Measurements from ENCODE around the gene GNB1L. TPM values are rescaled to one million over a fixed set of nuclear protein-coding genes. Genes with fewer than 3 reads are reported as not detected.

Gene GNB1L
- total RNA-seq, 2 donors from 2014 or later = 5.6 to 12.0 TPM

DNA sequence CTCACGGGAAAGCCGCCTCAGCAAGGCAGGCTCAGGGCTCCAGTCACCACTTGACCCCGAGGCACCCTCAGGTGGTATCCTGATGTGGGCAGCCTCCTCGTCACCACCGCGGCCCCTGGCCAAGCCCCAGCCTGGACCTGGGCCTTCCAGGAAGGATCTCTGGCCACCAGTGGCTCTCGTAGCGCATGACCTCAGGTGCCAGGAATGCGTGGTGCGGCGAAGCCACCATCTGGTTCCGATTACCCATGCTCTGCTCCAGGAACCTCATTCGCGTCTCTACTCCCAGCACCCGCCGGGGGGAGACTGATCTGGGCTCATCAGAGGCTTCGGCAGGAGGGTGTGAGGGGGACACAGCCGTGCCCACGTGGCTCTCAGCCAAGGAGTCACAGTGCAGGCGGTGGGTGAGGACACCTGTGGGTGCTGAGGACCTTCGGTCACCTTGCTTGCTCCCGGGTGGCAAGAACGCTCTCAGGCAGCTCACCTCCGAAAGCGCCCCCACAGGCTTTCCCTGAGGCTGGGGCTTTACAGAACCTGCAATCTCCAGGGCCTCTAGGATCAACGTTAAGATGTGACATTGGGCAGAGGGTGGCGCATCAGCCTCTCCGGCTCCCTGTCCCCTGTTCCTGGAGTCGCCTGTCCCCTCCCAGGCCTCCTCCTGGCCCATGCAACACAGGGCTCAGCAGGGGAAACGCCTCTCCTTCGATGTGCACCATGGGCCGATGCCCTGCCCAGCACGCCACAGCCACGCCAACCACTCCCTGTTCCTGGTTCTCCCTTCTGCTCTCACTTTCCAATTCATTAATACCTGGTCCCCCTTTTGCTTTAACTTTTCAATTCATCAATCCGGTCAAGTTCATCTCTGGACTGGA lies 55.1 kb downstream of the GNB1L start:
- H3K27ac ChIP-seq = no peak overlapping the region
- DNase-seq (ENCODE audit: low spot score) = no peak
- no peak overlapping the region for H3K4me3 ChIP-seq
- no peaks in the 10 kb centered on the region for H3K36me3 ChIP-seq
- whole genome bisulfite sequencing = 90% methylated on average over 28 of the region's 35 CpGs
- H3K4me1 ChIP-seq (replicated peaks) = no peaks in the 10 kb centered on the region
- H3K27me3 ChIP-seq (replicated peaks; ENCODE audit: insufficient read depth) = no peaks in the 10 kb centered on the region
- TF ChIP-seq, protein P1, sequence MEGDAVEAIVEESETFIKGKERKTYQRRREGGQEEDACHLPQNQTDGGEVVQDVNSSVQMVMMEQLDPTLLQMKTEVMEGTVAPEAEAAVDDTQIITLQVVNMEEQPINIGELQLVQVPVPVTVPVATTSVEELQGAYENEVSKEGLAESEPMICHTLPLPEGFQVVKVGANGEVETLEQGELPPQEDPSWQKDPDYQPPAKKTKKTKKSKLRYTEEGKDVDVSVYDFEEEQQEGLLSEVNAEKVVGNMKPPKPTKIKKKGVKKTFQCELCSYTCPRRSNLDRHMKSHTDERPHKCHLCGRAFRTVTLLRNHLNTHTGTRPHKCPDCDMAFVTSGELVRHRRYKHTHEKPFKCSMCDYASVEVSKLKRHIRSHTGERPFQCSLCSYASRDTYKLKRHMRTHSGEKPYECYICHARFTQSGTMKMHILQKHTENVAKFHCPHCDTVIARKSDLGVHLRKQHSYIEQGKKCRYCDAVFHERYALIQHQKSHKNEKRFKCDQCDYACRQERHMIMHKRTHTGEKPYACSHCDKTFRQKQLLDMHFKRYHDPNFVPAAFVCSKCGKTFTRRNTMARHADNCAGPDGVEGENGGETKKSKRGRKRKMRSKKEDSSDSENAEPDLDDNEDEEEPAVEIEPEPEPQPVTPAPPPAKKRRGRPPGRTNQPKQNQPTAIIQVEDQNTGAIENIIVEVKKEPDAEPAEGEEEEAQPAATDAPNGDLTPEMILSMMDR (IDR thresholded peaks at IDR 0.05) = no peak
- TF ChIP-seq POLR2AphosphoS5 (IDR thresholded peaks at IDR 0.05) = peak; percentile 40
- intact Hi-C loops (cut with DNase I) = no loop called here
- no peaks in the 10 kb centered on the region for H3K9me3 ChIP-seq

GRCh38 chr22:19798891-19799293 lies 55.8 kb downstream of the GNB1L start:
- TF ChIP-seq POLR2AphosphoS5 (IDR thresholded peaks at IDR 0.05) (no peak), POLR2A (IDR thresholded peaks at IDR 0.05) (no peak)
- TF ChIP-seq, protein P1 (IDR thresholded peaks at IDR 0.05) = no peak
- Histone ChIP-seq H3K36me3 (no peaks in the 10 kb centered on the region), H3K27ac (no peak overlapping the region), H3K9me3 (no peaks in the 10 kb centered on the region), H3K4me3 (no peak overlapping the region), H3K4me1 (replicated peaks) (no peaks in the 10 kb centered on the region), H3K27me3 (replicated peaks; ENCODE audit: insufficient read depth) (no peaks in the 10 kb centered on the region)
- intact Hi-C loops (cut with DNase I) = no loop called here
- no peak for DNase-seq (ENCODE audit: low spot score)
- 78% methylated on average over 9 of the region's 9 CpGs for WGBS

GRCh38 chr22:19798003-19798665 lies 56.5 kb downstream of the GNB1L start:
- intact Hi-C loops (cut with DNase I) = no loop called here
- Histone ChIP-seq H3K27ac (no peak overlapping the region), H3K27me3 (replicated peaks; ENCODE audit: insufficient read depth) (no peaks in the 10 kb centered on the region), H3K4me3 (no peak overlapping the region), H3K4me1 (replicated peaks) (no peaks in the 10 kb centered on the region), H3K9me3 (no peaks in the 10 kb centered on the region), H3K36me3 (no peaks in the 10 kb centered on the region)
- DNase-seq (ENCODE audit: low spot score) = no peak
- no peak for TF ChIP-seq POLR2AphosphoS5 (IDR thresholded peaks at IDR 0.05)
- no peak for TF ChIP-seq POLR2A (IDR thresholded peaks at IDR 0.05)
- TF ChIP-seq, protein P1 (IDR thresholded peaks at IDR 0.05) = no peak
- 95% methylated on average over 18 of the region's 19 CpGs for WGBS

GRCh38 chr22:19797086-19798002 lies 57.3 kb downstream of the GNB1L start:
- intact Hi-C loops (cut with DNase I) = no loop called here
- DNase-seq (ENCODE audit: low spot score) = no peak
- Histone ChIP-seq H3K4me1 (replicated peaks) (no peaks in the 10 kb centered on the region), H3K27me3 (replicated peaks; ENCODE audit: insufficient read depth) (no peaks in the 10 kb centered on the region), H3K9me3 (no peaks in the 10 kb centered on the region), H3K27ac (no peak overlapping the region), H3K4me3 (no peak overlapping the region), H3K36me3 (no peaks in the 10 kb centered on the region)
- TF ChIP-seq POLR2AphosphoS5 (IDR thresholded peaks at IDR 0.05) (no peak), POLR2A (IDR thresholded peaks at IDR 0.05) (no peak)
- TF ChIP-seq, protein P1 (IDR thresholded peaks at IDR 0.05) = no peak
- 83% methylated on average over 24 of the region's 24 CpGs for WGBS

Data from prostate gland (tissue), 2 donors.